ENCODE data around the gene PTPN6. TPM values are rescaled to one million over a fixed set of nuclear protein-coding genes. Genes with fewer than 3 reads are reported as not detected.
A peak's percentile ranks its signal among the peaks of the same experiment; 100 is the strongest.

PTPN6 gene
- total and polyA plus RNA-seq, 9 of the 15 experiments (the other 6 are each of a cell fraction or from before 2014, with no cell fraction given), result 1.5 to 5.1 (median 3.9) TPM

GRCh38 chr12:6934110-6934509 is 17.0 kb upstream of the PTPN6 start (continued):
- no peak for TF ChIP-seq HNRNPH1 (optimal IDR thresholded peaks at IDR 0.05; ENCODE audit: low read depth, low read length)
- TF ChIP-seq ZBTB43 (CRISPR knock-in tag; IDR thresholded peaks at IDR 0.05), result no peak
- no peak for TF ChIP-seq BRD9 (IDR thresholded peaks at IDR 0.05; ENCODE audit: low read depth, partially characterized antibody)
- no peak for TF ChIP-seq ZNF780A (CRISPR knock-in tag; IDR thresholded peaks at IDR 0.05)
- no peak for TF ChIP-seq TCF7L2 (IDR thresholded peaks at IDR 0.05; ENCODE audit: low read depth, low read length)

GRCh38 chr12:6935371-6936193 is 15.6 kb upstream of the PTPN6 start:
- H3K9ac ChIP-seq (ENCODE audit: insufficient read depth in 1 of 2, low read depth in 2 of 2, low read length in 2 of 2), result peak overlapping the region in 1 of 2 experiments; percentile 68; a peak in 2 of 4 replicates

More at GRCh38 chr12:6935371-6936193, 15.6 kb upstream of the PTPN6 start:
- WGBS (ENCODE audit: insufficient coverage, low coverage, missing lambda C conversion rate), result 75% methylated on average over 7 of the region's 14 CpGs
- no peak overlapping the region for H3K4me3 ChIP-seq
- peaks cover 28% of the 10 kb centered on the region for H3K79me2 ChIP-seq (ENCODE audit: control insufficient read depth, insufficient read depth, low read length)
- no peak overlapping the region for H3K4me2 ChIP-seq (ENCODE audit: insufficient read depth, low read length)
- H3K36me3 ChIP-seq (ENCODE audit: control insufficient read depth, insufficient read depth, low read length), result peaks cover 69% of the 10 kb centered on the region; the same call in 2 of the 3 replicates
- H2AFZ ChIP-seq (ENCODE audit: low read depth, low read length), result no peak overlapping the region
- DNase-seq (ENCODE audit: extremely low read depth in 1 of 4, low spot score in 3 of 4) (no peak), ATAC-seq (no peak), FAIRE-seq (no peak)
- intact Hi-C loops (cut with micrococcal nuclease), result no loop called here
- peaks cover 23 to 42% of the 10 kb centered on the region in 2 experiments; a peak in 4 of 5 replicates for H3K4me1 ChIP-seq (replicated peaks in 1 of 2; ENCODE audit: control insufficient read depth in 2 of 2, insufficient read depth in 2 of 2, low read length in 2 of 2)
- TF ChIP-seq EGR1 (conservative IDR thresholded peaks at IDR 0.05) (peak; percentile 56), MEF2A (IDR thresholded peaks at IDR 0.05; ENCODE audit: control insufficient read depth, low read depth, low read length) (no peak)
- H3K9me1 ChIP-seq (ENCODE audit: control insufficient read depth, insufficient read depth, low read length), result no peaks in the 10 kb centered on the region
- no peaks in the 10 kb centered on the region for H3K9me3 ChIP-seq (replicated peaks; ENCODE audit: control insufficient read depth, insufficient read depth, low read depth, low read length)
- BruUV-seq (replicated peaks), result no TSS peak
- no peaks in the 10 kb centered on the region for H4K20me1 ChIP-seq (replicated peaks; ENCODE audit: control insufficient read depth, insufficient read depth, low read length)
- H3K27ac ChIP-seq (ENCODE audit: extremely low read depth, low read depth, low read length), result no peak overlapping the region
- ChIA-PET POLR2A (interaction anchor here (0.6 to 8.1 kb wide), 6 partner anchors 9 to 83 kb away, joined by 3 to 61 read pairs (median 6); partner anchors contain the start of genes C12orf57 and RNU7-1), CTCF (ENCODE audit: low intra/inter-chr PET ratio) (no interaction called here)
- in situ Hi-C loops (cut with MboI), result no loop called here
- H3K27me3 ChIP-seq (ENCODE audit: control insufficient read depth in 2 of 2, insufficient read depth in 2 of 2, low read length in 2 of 2), result no peaks in the 10 kb centered on the region

All from K562 (cell line).